ENCODE results near the gene MACO1. TPM values are rescaled to one million over a fixed set of nuclear protein-coding genes. Genes with fewer than 3 reads are reported as not detected.
A peak's percentile ranks its signal among the peaks of the same experiment; 100 is the strongest.

The MACO1 gene
- total RNA-seq, 1 experiment from 2014 or later, result 16.3 TPM

DNA sequence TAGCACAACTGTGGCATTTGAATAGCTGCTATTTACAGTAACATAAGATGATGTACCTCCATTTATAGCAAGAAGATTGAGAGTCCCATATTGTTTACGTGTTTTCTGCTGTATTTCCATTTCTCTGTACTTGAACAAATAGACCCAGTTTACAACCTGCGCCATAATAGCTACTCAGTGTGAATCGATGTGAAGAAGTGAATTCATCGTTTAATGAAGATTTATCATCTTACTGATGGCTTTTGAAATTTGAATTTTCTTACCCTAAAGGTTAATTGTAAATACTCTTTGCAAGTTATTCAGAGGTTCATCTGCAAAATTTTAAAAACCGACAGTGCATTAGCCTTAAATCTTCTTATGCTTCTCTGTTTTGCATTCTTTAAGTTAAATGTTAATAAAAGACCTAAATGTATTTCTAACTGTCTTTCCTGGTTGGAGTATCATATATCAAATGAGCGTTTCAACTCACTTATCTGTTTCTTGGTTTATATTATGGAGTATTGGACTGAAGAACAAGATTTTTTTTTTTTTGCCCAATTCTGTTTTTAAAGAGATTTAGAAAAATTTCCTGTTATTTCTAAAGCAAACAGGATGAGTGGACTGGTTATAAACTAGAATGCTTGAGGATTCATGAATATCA is 2.2 kb downstream of the MACO1 start:
- peaks cover 13 to 15% of the 10 kb centered on the region in 2 experiments for H3K4me1 Mint-ChIP-seq
- H3K9ac ChIP-seq (ENCODE audit: extremely low read depth, insufficient read length, low read length), result no peak overlapping the region
- peaks cover 3% of the 10 kb centered on the region for H3K23me2 ChIP-seq (ENCODE audit: insufficient read length, low read depth, low read length, poor library complexity, severe bottlenecking)
- no peak overlapping the region for H3K14ac ChIP-seq (ENCODE audit: insufficient read depth, low read length)
- peaks cover 14% of the 10 kb centered on the region for H3K27me3 Mint-ChIP-seq (ENCODE audit: low read depth)
- no peaks in the 10 kb centered on the region for H3K79me2 ChIP-seq (ENCODE audit: insufficient read depth, low read length)
- TF ChIP-seq, protein P1, sequence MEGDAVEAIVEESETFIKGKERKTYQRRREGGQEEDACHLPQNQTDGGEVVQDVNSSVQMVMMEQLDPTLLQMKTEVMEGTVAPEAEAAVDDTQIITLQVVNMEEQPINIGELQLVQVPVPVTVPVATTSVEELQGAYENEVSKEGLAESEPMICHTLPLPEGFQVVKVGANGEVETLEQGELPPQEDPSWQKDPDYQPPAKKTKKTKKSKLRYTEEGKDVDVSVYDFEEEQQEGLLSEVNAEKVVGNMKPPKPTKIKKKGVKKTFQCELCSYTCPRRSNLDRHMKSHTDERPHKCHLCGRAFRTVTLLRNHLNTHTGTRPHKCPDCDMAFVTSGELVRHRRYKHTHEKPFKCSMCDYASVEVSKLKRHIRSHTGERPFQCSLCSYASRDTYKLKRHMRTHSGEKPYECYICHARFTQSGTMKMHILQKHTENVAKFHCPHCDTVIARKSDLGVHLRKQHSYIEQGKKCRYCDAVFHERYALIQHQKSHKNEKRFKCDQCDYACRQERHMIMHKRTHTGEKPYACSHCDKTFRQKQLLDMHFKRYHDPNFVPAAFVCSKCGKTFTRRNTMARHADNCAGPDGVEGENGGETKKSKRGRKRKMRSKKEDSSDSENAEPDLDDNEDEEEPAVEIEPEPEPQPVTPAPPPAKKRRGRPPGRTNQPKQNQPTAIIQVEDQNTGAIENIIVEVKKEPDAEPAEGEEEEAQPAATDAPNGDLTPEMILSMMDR (conservative IDR thresholded peaks at IDR 0.05), result no peak
- no peak overlapping the region for H3T11ph ChIP-seq (ENCODE audit: low read length)
- no peaks in the 10 kb centered on the region for H4K20me1 ChIP-seq (ENCODE audit: control insufficient read depth, insufficient read depth, insufficient read length)
- no peak overlapping the region for H2AK5ac ChIP-seq (ENCODE audit: insufficient read length, low read length)
- no peak overlapping the region for H2BK20ac ChIP-seq (ENCODE audit: low read depth, low read length, poor library complexity, severe bottlenecking)
- H3K79me1 ChIP-seq (ENCODE audit: insufficient read depth, low read depth, low read length, poor library complexity, severe bottlenecking), result peaks cover 3% of the 10 kb centered on the region
- H3K9me3 ChIP-seq (ENCODE audit: control insufficient read depth, low read depth, low read length), result no peaks in the 10 kb centered on the region
- H2BK120ac ChIP-seq (ENCODE audit: low read depth, low read length, poor library complexity, severe bottlenecking), result no peak overlapping the region
- WGBS (ENCODE audit: extremely low coverage, insufficient read length, low lambda C conversion rate), result no CpG with 5 or more reads among the region's 6 CpGs
- H2BK12ac ChIP-seq (ENCODE audit: insufficient read length, low read depth, low read length), result no peak overlapping the region
- H3K4me2 ChIP-seq (ENCODE audit: insufficient read depth, insufficient read length, low read length), result no peak overlapping the region
- H3K36me3 Mint-ChIP-seq (ENCODE audit: insufficient read depth in 1 of 3, low read depth in 3 of 3), result no peaks in the 10 kb centered on the region
- H2BK15ac ChIP-seq (ENCODE audit: low read depth, low read length), result no peak overlapping the region
- H3K27ac ChIP-seq (ENCODE audit: insufficient read length, low read depth, low read length), result no peak overlapping the region
- no peak overlapping the region for H3K4ac ChIP-seq (ENCODE audit: low read depth, low read length)
- no peak overlapping the region for H3K27ac Mint-ChIP-seq
- no peak overlapping the region for H3K18ac ChIP-seq (ENCODE audit: insufficient read length, low read depth, low read length)
- H3K4me1 ChIP-seq (ENCODE audit: insufficient read depth, low read length), result no peaks in the 10 kb centered on the region
- no peak overlapping the region for H2BK5ac ChIP-seq (ENCODE audit: insufficient read length, low read length)
- DNase-seq, result no peak
- no peak overlapping the region for H4K5ac ChIP-seq (ENCODE audit: insufficient read length, low read depth, low read length)
- no peak overlapping the region for H3K56ac ChIP-seq (ENCODE audit: insufficient read length, low read depth, low read length)
- H3K27me3 ChIP-seq (ENCODE audit: insufficient read depth, low read length), result no peaks in the 10 kb centered on the region
- H3K9me3 Mint-ChIP-seq, result no peaks in the 10 kb centered on the region
- no peak overlapping the region for H4K91ac ChIP-seq (ENCODE audit: insufficient read length, low read depth, low read length)
- H4K8ac ChIP-seq (replicated peaks; ENCODE audit: insufficient read length, low read depth, low read length), result no peak overlapping the region
- H3K23ac ChIP-seq (ENCODE audit: insufficient read length, low read depth, low read length), result no peak overlapping the region
- H2AFZ ChIP-seq (ENCODE audit: low read length), result no peak overlapping the region
- peak overlapping the region in 1 of 2 experiments; percentile 76; a peak in 1 of 5 replicates for H3K4me3 Mint-ChIP-seq
